ENCODE results near the gene C14orf132.

C14orf132 gene

GRCh38 chr14:96094211-96094610 is 55.0 kb downstream of the C14orf132 start:
- no peak overlapping the region for H3K4me2 ChIP-seq
- no peaks in the 10 kb centered on the region for H4K20me1 ChIP-seq (ENCODE audit: insufficient read depth)
- no peaks in the 10 kb centered on the region for H3K27me3 ChIP-seq (ENCODE audit: insufficient read depth, low read depth)
- no peaks in the 10 kb centered on the region for H3K79me2 ChIP-seq (ENCODE audit: insufficient read depth, low read depth)
- no peak overlapping the region for H2AFZ ChIP-seq (ENCODE audit: low read depth)
- no peak overlapping the region for H3K9ac ChIP-seq
- TF ChIP-seq CTCF (conservative IDR thresholded peaks at IDR 0.05; ENCODE audit: low read depth, low read length) = no peak
- H3K4me3 ChIP-seq (IDR thresholded peaks at IDR 0.05; ENCODE audit: insufficient read depth, low read depth, low read length) = no peak overlapping the region
- no peak overlapping the region for H3K27ac ChIP-seq
- H3K4me1 ChIP-seq (ENCODE audit: low read depth, poor library complexity, severe bottlenecking) = no peaks in the 10 kb centered on the region
- no peaks in the 10 kb centered on the region for H3K36me3 ChIP-seq (ENCODE audit: insufficient read depth)

GRCh38 chr14:96094656-96095055 is 55.5 kb downstream of the C14orf132 start:
- Histone ChIP-seq H3K9ac (no peak overlapping the region), H3K79me2 (ENCODE audit: insufficient read depth, low read depth) (no peaks in the 10 kb centered on the region), H2AFZ (ENCODE audit: low read depth) (no peak overlapping the region), H3K4me2 (no peak overlapping the region), H4K20me1 (ENCODE audit: insufficient read depth) (no peaks in the 10 kb centered on the region), H3K36me3 (ENCODE audit: insufficient read depth) (no peaks in the 10 kb centered on the region), H3K27me3 (ENCODE audit: insufficient read depth, low read depth) (no peaks in the 10 kb centered on the region), H3K4me1 (ENCODE audit: low read depth, poor library complexity, severe bottlenecking) (no peaks in the 10 kb centered on the region), H3K4me3 (IDR thresholded peaks at IDR 0.05; ENCODE audit: insufficient read depth, low read depth, low read length) (no peak overlapping the region), H3K27ac (no peak overlapping the region)
- no peak for TF ChIP-seq CTCF (conservative IDR thresholded peaks at IDR 0.05; ENCODE audit: low read depth, low read length)

- Histone ChIP-seq H3K4me3 (IDR thresholded peaks at IDR 0.05; ENCODE audit: insufficient read depth, low read depth, low read length) (no peak overlapping the region), H3K27ac (no peak overlapping the region), H2AFZ (ENCODE audit: low read depth) (no peak overlapping the region), H3K36me3 (ENCODE audit: insufficient read depth) (no peaks in the 10 kb centered on the region), H3K9ac (no peak overlapping the region), H3K27me3 (ENCODE audit: insufficient read depth, low read depth) (no peaks in the 10 kb centered on the region), H4K20me1 (ENCODE audit: insufficient read depth) (no peaks in the 10 kb centered on the region), H3K79me2 (ENCODE audit: insufficient read depth, low read depth) (no peaks in the 10 kb centered on the region), H3K4me1 (ENCODE audit: low read depth, poor library complexity, severe bottlenecking) (no peaks in the 10 kb centered on the region), H3K4me2 (no peak overlapping the region)
- TF ChIP-seq CTCF (conservative IDR thresholded peaks at IDR 0.05; ENCODE audit: low read depth, low read length) = no peak
Measured at GRCh38 chr14:96095058-96095457, 55.9 kb downstream of the C14orf132 start.

- Histone ChIP-seq H3K4me3 (IDR thresholded peaks at IDR 0.05; ENCODE audit: insufficient read depth, low read depth, low read length) (no peak overlapping the region), H3K36me3 (ENCODE audit: insufficient read depth) (no peaks in the 10 kb centered on the region), H2AFZ (ENCODE audit: low read depth) (no peak overlapping the region), H3K79me2 (ENCODE audit: insufficient read depth, low read depth) (no peaks in the 10 kb centered on the region), H4K20me1 (ENCODE audit: insufficient read depth) (no peaks in the 10 kb centered on the region), H3K9ac (no peak overlapping the region), H3K4me2 (no peak overlapping the region), H3K27ac (no peak overlapping the region), H3K27me3 (ENCODE audit: insufficient read depth, low read depth) (no peaks in the 10 kb centered on the region), H3K4me1 (ENCODE audit: low read depth, poor library complexity, severe bottlenecking) (no peaks in the 10 kb centered on the region)
- TF ChIP-seq CTCF (conservative IDR thresholded peaks at IDR 0.05; ENCODE audit: low read depth, low read length) = no peak
Measured at GRCh38 chr14:96095581-96096476, 56.7 kb downstream of the C14orf132 start.

Measured in KMS-11 (cell line).